ENCODE results near the gene PTP4A2.

Gene PTP4A2

GRCh38 chr1:31885851-31886250, 52.3 kb downstream of the PTP4A2 start:
- no peak for DNase-seq
- ATAC-seq = no peak

DNA sequence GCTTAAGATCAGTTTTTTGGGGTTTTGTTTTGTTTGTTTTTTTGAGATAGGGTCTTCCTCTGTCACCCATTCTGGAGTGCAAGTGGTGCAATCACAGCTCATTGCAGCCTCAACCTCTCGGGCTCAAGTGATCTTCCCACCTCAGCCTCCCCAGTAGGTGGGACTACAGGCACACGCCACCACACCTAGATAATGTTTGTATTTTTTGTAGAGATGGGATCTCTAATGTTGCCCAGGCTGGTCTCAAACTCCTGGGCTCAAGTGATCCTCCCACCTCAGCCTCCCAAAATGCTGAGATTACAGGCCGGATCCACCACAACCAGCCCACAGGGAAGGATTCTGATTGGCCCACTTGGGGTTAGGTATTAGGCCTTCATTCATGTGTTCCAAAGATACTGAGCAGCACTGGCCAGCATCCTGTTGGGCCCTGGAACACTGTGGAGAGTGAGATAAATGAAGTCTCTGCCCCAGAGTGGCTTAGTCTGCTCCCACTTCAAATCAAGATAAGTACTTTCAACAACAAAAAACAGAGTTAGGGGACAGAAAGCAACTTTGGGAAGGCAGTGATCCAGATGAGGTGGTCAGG, 54.7 kb downstream of the PTP4A2 start:
- ATAC-seq (no peak), DNase-seq (no peak)

GRCh38 chr1:31881688-31882000, 56.5 kb downstream of the PTP4A2 start:
- ATAC-seq (no peak), DNase-seq (no peak)

DNA sequence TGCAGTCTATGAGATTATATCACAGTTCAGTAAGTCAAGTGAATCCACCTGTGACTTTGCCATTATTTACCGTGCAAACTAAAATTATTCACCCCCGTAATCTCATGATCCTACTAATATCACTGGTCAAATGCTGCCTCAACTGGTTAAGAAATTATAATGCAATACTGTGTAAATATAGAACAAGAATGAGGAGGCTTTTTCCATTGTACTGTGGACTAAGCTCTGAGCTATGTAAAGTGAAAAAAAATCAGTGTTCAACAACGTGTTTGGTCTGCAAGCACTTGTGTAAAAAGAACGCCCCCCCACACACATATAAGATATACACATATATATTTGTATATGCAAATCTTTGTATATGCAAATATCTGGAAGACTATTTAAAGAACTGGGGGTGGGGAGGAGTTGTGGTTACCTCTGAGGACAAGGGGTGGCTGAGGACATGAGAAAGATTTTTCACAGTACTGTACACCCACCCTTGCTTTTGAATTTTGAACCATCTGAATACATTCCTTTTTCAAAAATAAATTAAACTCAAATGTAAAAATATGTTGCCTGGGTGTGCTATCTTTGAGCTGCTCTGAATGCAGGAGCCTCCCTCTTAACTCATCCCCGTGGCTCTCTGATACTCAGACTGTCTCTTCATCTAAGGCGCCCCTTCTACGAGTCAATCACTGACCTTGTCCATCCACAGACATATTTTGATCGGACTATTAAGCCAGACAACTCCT, 57.0 kb downstream of the PTP4A2 start:
- DNase-seq (no peak), ATAC-seq (no peak)

- DNase-seq (no peak), ATAC-seq (no peak)
These were observed 58.1 kb downstream of the PTP4A2 start for GRCh38 chr1:31879981-31880608.

- no peak for DNase-seq
These were observed 60.1 kb downstream of the PTP4A2 start for GRCh38 chr1:31878058-31878457.

GRCh38 chr1:31877544-31877943, 60.6 kb downstream of the PTP4A2 start:
- no peak for DNase-seq
- no peak for ATAC-seq

More at GRCh38 chr1:31878058-31878457, 60.1 kb downstream of the PTP4A2 start:
- no peak for ATAC-seq

GRCh38 chr1:31875636-31876236, 62.4 kb downstream of the PTP4A2 start:
- DNase-seq = no peak
- ATAC-seq = no peak

DNA sequence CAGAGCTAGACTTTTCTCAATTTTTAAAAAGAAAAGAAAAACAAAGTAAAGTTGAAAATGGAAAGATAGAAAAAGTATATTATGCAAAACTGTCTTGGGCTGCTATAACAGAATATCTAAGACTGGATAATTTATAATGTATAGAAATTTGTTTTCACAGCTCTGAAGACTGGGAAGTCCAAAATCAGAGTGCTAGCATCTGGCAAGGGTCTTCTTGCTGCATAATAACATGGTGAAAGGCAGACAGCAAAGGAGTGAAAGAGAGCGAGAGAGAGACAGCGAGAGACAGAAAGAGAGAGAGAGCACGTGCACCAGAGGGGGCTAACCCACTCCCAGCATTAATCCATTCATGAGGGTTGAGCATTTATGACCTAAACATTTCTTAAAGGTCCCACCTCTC, 63.2 kb downstream of the PTP4A2 start:
- ATAC-seq = no peak
- DNase-seq = no peak

DNA sequence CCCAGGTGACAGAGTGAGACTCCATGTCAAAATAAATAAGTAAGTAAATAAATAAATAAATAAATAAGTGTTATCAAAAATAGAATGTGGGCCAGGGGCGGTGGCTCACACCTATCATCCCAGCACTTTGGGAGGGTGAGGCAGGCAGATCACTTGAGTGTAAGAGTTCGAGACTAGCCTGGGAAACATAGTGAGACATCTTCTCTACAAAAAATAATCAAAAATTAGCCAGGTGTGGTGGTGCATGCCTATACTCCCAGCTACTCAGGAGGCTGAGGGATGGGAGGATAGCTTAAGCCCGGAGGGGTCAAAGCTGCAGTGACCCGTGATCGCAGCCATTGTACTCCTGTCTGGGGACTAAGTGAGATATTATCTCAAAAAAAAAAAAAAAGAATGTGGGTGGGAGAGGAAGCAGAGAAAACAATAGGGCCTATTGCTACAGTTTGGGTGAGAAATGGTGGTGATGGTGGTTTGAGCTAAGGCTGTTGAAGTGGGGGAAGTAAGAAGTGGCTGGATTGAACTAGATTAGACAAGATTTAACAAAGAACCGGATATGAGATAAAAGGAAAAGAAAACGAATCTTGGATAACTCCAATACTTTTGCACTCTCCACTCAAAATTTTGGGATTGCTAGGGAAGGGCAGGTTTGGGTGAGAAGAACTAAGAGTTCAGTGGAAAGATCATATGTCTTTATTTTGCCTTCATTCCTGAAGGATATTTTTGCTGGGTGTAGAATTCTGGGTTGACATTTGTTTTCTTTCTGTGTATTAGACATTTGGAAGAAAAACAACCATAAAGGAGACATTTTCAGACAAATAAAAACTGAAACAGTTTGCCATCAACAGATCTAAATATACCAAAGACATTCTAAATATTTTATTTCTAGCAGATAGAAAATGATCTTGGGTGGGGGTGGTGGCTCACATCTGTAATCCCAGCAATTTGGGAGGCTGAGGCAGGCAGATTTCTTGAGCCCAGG, 65.2 kb downstream of the PTP4A2 start:
- ATAC-seq = peak; percentile 36

DNA sequence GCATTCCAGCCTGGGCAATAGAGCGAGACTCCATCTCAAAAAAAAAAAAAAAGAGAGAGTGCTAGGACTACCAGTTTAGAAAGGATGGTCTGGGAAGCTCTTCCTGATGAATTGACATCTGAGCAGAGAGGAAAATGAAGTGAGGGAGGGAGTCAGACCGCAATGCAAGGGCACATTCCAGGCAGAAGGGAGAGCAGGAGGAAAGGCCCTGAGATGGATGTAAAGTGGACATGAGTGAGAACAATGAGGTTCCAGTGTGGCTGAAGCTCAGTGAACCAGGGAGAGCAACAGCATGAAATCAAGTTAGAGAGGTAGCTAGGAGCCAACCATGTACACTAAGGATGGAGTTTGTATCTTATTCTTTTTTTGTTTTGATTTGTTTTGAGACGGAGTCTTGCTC, 66.5 kb downstream of the PTP4A2 start:
- DNase-seq (no peak), ATAC-seq (no peak)

More for the DNA sequence above, 65.2 kb downstream of the PTP4A2 start:
- DNase-seq = no peak

DNA sequence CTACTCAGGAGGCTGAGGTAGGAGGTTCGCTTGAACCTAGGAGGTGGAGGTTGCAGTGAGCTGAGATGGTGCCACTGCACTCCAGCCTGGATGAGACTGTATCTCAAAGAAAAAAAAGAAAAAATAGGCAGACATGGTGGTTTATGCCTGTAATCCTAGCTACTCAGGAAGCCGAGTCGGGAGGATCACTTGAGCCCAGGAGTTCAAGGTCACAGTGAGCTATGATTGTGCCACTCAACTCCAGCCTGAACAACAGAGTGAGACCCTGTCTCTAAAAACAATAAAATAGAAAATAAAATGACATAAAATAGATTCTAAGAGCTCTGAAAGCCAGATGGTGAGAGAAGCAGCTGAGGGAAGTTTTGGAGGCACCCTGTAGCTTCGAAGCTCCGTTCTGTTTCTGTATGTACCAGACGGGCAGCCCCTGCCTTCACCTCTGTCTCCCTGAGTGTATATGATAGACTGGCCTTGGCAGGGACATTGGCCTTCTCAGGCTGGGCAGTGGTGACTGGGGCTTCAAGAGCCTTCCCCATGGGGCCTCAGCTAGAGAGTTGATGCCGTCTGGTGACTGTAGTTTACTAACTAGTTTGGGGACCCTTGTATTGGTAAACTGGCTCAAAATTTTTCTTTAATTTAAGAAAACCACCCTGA, 68.0 kb downstream of the PTP4A2 start:
- no peak for ATAC-seq
- DNase-seq = no peak

GRCh38 chr1:31869449-31869848, 68.7 kb downstream of the PTP4A2 start:
- ATAC-seq = peak; percentile 64

DNA sequence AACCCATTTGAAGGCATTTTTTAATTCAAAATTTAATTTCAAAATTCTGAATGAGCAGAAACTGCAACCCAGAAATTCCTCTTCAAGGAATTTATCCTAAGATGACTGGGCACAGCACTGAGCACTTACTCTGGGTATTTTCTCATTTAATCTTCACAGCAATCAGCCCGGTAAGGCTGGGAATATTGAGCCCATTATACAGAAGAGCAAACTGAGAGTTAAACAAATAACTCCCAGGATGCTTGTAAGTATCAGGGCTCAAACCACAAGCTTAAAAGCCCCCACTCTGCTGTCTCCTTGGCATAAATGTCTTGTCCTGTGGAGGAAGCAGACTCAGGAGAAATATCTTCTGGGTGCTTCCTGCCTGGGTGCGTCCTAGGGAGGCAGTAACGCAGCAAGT, 69.3 kb downstream of the PTP4A2 start:
- ATAC-seq (no peak), DNase-seq (no peak)

More at GRCh38 chr1:31869449-31869848, 68.7 kb downstream of the PTP4A2 start:
- DNase-seq = no peak

DNA sequence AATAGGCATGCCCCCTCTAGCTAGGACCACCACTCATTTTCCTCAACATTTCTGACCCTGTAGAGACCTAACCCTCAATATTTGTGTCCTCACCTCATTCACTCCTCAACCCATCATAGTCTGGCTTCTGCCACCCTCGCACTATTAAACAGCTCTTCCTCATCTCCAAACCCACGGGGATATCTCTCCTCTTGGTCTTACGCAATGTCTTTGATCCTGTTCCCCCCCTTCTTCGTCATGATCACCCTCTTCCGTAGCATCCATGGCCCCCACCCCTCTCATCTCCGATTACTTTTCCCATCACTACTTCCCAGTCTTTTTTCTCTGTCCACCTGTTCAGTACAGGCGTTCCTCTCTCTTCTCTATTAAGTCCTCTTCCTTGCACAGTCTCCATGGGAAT, 70.6 kb downstream of the PTP4A2 start:
- ATAC-seq (no peak), DNase-seq (no peak)

GRCh38 chr1:31866450-31867032, 71.6 kb downstream of the PTP4A2 start:
- DNase-seq = no peak
- ATAC-seq = no peak

DNA sequence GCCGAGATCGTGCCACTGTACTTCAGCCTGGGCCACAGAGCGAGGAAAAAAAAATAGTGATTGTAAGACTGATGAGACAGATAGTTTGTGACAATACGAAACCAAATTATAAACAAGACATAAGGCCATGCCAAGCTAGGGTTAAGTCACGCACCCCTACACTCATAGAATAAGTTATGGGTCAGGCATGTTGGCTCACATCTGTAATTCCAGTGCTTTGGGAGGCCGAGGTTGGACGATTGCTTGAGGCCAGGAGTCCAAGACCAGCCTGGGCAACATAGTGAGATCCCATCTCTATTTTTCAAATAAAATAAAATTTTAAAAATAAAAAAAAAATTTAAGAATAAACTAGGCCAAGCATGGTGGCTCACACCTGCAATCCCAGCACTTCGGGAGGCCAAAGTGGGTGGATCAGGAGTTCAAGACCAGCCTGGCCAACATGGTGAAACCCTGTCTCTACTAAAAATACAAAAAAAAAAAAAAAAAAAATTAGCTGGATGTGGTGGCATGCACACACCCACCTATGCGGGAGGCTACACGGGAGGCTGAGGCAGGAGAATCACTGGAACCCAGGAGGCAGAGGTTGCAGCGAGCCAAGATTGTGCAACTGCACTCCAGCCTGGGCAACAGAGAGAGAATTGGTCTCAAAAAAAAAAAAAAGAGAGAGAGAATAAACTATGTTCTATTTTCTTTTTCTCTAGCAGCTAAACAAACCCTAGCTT, 72.3 kb downstream of the PTP4A2 start:
- ATAC-seq (no peak), DNase-seq (no peak)

- no peak for DNase-seq
- no peak for ATAC-seq
These were observed 76.1 kb downstream of the PTP4A2 start for GRCh38 chr1:31862071-31862470.

DNA sequence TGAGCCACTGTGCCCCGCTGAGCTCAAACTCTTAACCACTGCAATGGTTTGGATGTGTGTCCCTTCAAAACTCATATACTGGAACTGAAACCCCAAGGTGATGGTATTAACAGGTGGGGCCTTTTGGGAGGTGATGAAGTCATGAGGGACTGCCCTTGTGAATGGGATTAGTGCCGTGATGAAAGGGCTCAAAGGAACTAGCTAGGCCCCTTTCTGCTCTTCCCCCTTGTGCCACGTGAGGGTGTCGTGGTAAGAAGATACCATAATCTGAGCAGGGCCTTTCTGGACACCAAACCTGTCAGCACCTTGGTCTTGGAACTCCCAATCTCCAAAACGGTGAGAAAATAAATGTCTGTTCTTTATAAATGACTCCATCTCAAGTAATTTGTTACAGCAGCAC, 76.8 kb downstream of the PTP4A2 start:
- DNase-seq (no peak), ATAC-seq (no peak)

DNA sequence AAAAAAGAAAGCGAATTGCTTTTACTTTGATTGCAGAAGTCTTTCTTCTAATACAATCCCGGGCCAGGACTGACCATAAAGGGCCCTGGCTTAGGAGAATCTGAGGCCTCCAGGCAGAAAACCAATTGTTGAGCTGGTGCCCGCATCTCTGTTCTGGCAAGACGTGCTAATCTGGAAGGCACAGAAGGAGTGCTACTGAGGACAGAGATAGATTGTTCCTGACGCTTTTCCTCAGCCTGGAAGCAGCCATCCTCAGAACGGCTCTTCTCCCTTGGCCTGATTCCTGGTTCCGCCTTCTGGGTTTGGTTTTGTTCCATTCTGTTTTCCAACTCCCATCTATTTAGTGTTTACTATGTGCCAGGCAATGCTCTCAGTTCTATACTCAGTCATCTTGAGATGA, 77.6 kb downstream of the PTP4A2 start:
- ATAC-seq (no peak), DNase-seq (no peak)

DNA sequence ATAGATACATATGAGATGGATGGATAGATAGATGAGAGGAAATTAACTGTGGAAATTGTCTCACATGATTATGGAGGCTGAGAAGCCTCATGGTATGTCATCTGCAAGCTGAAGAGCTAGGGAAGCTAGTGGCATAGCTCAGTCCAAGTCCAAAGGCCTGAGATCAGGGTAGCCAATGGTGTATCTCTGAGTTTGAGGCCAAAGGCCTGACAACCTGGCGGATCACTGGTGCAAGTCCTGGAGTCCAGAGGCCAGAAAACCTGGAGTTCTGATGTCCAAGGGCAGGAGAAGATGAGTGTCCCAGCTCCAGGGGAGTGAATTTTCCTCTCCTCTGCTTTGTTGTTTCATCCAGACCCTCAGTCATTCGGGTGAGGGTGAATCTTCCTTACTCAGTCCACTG, 78.4 kb downstream of the PTP4A2 start:
- DNase-seq (no peak), ATAC-seq (no peak)

Measured in stimulated activated naive CD8-positive, alpha-beta T cell treated with anti-CD3 and anti-CD28 coated beads, Interleukin-15, Interleukin-2, amounts not matched to agents 100 U/mL and 50 U/mL, for 24 hours (primary cell).